ENCODE measurements around the gene MS4A8. TPM values are rescaled to one million over a fixed set of nuclear protein-coding genes. Genes with fewer than 3 reads are reported as not detected.
"Not testable (repeated sequence)": the region's sequence is repeated elsewhere in the genome, so short reads cannot be mapped to it uniquely, and the experiment has no call there.

MS4A8 gene
- total RNA-seq, 2 experiments from 2014 or later, result not detected

DNA sequence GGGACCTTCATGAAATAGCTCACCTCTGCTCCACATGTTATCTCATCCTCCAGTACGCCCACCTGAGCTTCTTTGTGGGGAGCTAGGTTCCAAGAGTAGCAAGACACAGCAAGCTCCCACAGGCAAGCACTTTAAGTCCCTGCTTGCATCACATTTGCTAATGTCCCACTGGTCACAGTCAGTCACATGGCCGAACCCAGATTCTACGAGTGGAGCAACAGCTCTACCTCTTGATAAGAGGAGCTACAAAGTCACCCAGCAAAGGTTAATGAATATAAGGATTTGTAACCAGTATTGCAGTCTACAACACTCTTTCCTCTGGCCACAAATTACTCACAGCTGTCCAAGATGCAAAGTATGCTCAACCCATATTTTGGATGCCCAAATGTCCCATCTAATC lies 42.0 kb downstream of the MS4A8 start:
- Mint-ChIP-seq H3K9me3 (no peaks in the 10 kb centered on the region), H3K4me1 (no peaks in the 10 kb centered on the region), H3K27me3 (peaks cover 11% of the 10 kb centered on the region), H3K4me3 (no peak overlapping the region), H3K36me3 (no peaks in the 10 kb centered on the region), H3K27ac (no peak overlapping the region)
- ATAC-seq (ENCODE audit: low read depth), result no peak
- DNase-seq, result no peak
- POLR2A ChIA-PET, result no interaction called here

GRCh38 chr11:60743058-60743457 lies 43.6 kb downstream of the MS4A8 start:
- peaks cover 2% of the 10 kb centered on the region for H3K36me3 Mint-ChIP-seq
- H3K27ac Mint-ChIP-seq, result no peak overlapping the region
- ATAC-seq (ENCODE audit: low read depth) (no peak), DNase-seq (no peak)
- H3K9me3 Mint-ChIP-seq, result peaks cover 3% of the 10 kb centered on the region
- H3K4me3 Mint-ChIP-seq, result no peak overlapping the region
- peaks cover 6% of the 10 kb centered on the region for H3K27me3 Mint-ChIP-seq
- POLR2A ChIA-PET, result no interaction called here
- no peaks in the 10 kb centered on the region for H3K4me1 Mint-ChIP-seq

DNA sequence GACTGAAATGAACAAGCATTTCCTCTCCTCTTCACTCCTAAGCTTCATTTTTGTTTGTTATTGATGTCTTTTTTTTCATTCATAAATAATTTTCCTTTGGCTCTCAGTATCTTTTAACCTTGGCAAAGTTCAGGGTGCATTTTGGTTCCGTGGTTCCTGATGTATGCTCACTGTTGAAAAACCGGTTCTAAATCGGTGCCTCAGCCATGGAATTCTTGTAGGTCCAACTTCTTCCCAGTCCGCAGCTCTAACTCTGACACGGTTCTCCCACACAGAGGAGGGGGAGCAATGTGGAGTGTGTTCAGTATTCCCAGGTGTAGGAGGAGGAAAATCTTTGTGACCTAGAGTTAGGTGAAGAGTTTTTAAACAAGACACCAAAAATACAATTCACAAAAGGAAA lies 44.7 kb downstream of the MS4A8 start:
- H3K9me3 Mint-ChIP-seq, result peaks cover 3% of the 10 kb centered on the region
- POLR2A ChIA-PET, result no interaction called here
- peaks cover 6% of the 10 kb centered on the region for H3K27me3 Mint-ChIP-seq

GRCh38 chr11:60747359-60747873 lies 48.0 kb downstream of the MS4A8 start:
- Mint-ChIP-seq H3K9me3 (peaks cover 3% of the 10 kb centered on the region), H3K36me3 (peaks cover 2% of the 10 kb centered on the region), H3K4me3 (no peak overlapping the region), H3K27ac (no peak overlapping the region), H3K27me3 (peaks cover 15% of the 10 kb centered on the region), H3K4me1 (no peaks in the 10 kb centered on the region)
- DNase-seq (no peak), ATAC-seq (ENCODE audit: low read depth) (no peak)
- POLR2A ChIA-PET, result no interaction called here

More for the DNA sequence above, 44.7 kb downstream of the MS4A8 start:
- H3K36me3 Mint-ChIP-seq, result peaks cover 2% of the 10 kb centered on the region
- H3K27ac Mint-ChIP-seq, result no peak overlapping the region
- DNase-seq, result no peak
- ATAC-seq (ENCODE audit: low read depth), result no peak
- H3K4me3 Mint-ChIP-seq, result no peak overlapping the region
- no peaks in the 10 kb centered on the region for H3K4me1 Mint-ChIP-seq

DNA sequence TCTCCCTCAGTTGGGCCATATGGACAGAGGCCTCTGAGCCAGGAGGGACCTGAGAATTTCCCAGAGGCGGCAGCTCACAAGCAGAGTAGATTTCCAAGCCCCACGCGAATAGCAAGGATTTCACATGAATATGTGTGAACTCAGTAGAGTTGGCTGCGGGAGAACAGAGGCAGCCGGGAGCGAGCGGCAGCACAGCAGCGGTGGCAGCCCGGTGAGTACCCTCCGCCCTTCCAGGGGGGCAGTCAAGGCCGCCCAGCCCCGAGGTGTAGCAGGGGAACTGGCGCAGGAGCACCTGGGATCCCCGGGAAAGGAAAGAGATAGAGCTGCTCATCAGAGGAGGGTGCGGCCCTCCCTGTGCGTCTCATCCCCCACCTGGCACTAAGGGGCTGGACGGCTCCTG lies 48.8 kb downstream of the MS4A8 start:
- H3K27me3 Mint-ChIP-seq, result peaks cover 22% of the 10 kb centered on the region
- DNase-seq (no peak), ATAC-seq (ENCODE audit: low read depth) (no peak)
- POLR2A ChIA-PET, result no interaction called here
- peaks cover 2% of the 10 kb centered on the region for H3K36me3 Mint-ChIP-seq
- no peak overlapping the region for H3K27ac Mint-ChIP-seq
- no peak overlapping the region for H3K4me3 Mint-ChIP-seq
- peaks cover 3% of the 10 kb centered on the region for H3K9me3 Mint-ChIP-seq
- H3K4me1 Mint-ChIP-seq, result no peaks in the 10 kb centered on the region

DNA sequence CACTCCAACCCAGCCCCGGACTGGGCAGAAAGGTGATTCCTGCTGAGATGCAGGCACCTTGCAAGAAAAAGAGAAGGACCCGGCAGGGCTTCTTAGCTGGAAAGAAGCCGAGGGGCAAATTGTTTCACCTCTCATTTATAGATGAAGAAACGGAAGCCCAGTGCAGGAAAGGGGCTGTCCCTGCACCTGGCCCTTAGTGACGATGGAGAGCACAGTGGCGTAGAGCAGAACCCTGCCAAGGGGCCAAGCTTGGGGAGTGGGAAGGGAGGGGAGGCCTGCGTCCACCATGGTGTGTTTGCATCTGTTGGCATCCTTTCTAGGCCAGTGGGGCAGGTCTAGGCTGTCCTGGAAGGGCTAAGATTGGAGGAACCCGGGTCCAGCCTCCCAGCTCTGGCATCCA lies 49.4 kb downstream of the MS4A8 start:
- peaks cover 25% of the 10 kb centered on the region for H3K27me3 Mint-ChIP-seq
- no peak overlapping the region for H3K4me3 Mint-ChIP-seq
- H3K36me3 Mint-ChIP-seq, result peaks cover 2% of the 10 kb centered on the region
- ATAC-seq (ENCODE audit: low read depth), result no peak
- POLR2A ChIA-PET, result interaction anchor here (0.6 kb wide), 1 partner anchor 707 kb away, joined by 6 read pairs; no protein-coding TSS in a partner anchor
- no peaks in the 10 kb centered on the region for H3K4me1 Mint-ChIP-seq
- peaks cover 3% of the 10 kb centered on the region for H3K9me3 Mint-ChIP-seq
- DNase-seq, result no peak
- no peak overlapping the region for H3K27ac Mint-ChIP-seq

GRCh38 chr11:60750911-60751310 lies 51.5 kb downstream of the MS4A8 start:
- Mint-ChIP-seq H3K27me3 (peaks cover 20% of the 10 kb centered on the region), H3K36me3 (peaks cover 2% of the 10 kb centered on the region), H3K9me3 (peaks cover 3% of the 10 kb centered on the region), H3K4me3 (no peak overlapping the region), H3K27ac (no peak overlapping the region), H3K4me1 (no peaks in the 10 kb centered on the region)
- no peak for ATAC-seq (ENCODE audit: low read depth)
- POLR2A ChIA-PET, result no interaction called here
- no peak for DNase-seq

- Mint-ChIP-seq H3K9me3 (no peaks in the 10 kb centered on the region), H3K27me3 (peaks cover 32% of the 10 kb centered on the region), H3K4me1 (no peaks in the 10 kb centered on the region), H3K4me3 (no peak overlapping the region), H3K36me3 (no peaks in the 10 kb centered on the region), H3K27ac (no peak overlapping the region)
- POLR2A ChIA-PET, result no interaction called here
- DNase-seq (no peak), ATAC-seq (ENCODE audit: low read depth) (no peak)
Observed at GRCh38 chr11:60753309-60753708, 53.9 kb downstream of the MS4A8 start.

- Mint-ChIP-seq H3K36me3 (no peaks in the 10 kb centered on the region), H3K9me3 (no peaks in the 10 kb centered on the region), H3K27ac (no peak overlapping the region), H3K27me3 (peaks cover 45% of the 10 kb centered on the region), H3K4me1 (no peaks in the 10 kb centered on the region), H3K4me3 (no peak overlapping the region)
- DNase-seq, result no peak
- POLR2A ChIA-PET, result no interaction called here
- no peak for ATAC-seq (ENCODE audit: low read depth)
Observed at GRCh38 chr11:60754887-60755286, 55.5 kb downstream of the MS4A8 start.

GRCh38 chr11:60756307-60757032 lies 57.1 kb downstream of the MS4A8 start, which contains the start of gene MS4A15:
Gene MS4A15 (plus strand): TSS chr11:60756867. CDS start chr11:60763734, 6,867 bp downstream.
- H3K4me3 Mint-ChIP-seq, result no peak within 1 kb of the TSS
- ATAC-seq (ENCODE audit: low read depth) (no peak), DNase-seq (no peak)
- H3K4me1 Mint-ChIP-seq, result no peaks in the 10 kb centered on the region
- POLR2A ChIA-PET, result no interaction called here
- H3K27ac Mint-ChIP-seq, result no peak within 1 kb of the TSS
- H3K36me3 Mint-ChIP-seq, result no peaks in the 10 kb centered on the region
- no peaks in the 10 kb centered on the region for H3K9me3 Mint-ChIP-seq
- H3K27me3 Mint-ChIP-seq, result peaks cover 55% of the 10 kb centered on the region

DNA sequence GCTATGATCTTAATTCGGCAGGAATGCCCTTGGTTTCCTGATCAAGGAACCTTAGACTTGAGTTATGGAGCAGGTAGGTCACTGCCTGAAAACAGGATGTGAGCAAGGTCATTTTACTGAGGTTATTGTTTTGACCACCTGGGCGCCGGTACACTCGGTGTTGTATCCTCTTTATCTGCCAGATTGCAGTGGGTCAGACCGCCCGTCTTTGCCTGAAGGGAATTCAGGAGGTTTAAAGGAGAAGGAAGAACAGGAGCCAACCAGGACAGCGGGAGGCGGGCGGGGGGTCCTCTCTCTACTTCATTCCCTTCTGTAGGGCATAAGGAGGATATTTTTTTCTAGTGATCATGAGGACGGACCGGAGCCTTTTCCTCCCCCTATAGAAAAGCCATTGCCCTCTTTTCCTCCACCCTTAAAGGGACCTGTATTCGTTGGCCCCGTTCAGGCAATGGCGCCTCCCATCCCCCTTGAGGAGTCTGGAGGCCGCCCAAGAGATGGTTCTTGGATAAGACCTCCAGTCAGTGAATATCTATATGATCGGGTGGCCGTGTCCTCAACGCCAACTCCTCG lies 57.9 kb downstream of the MS4A8 start:
- H3K27me3 Mint-ChIP-seq, result peaks cover 53% of the 10 kb centered on the region
- no peaks in the 10 kb centered on the region for H3K9me3 Mint-ChIP-seq
- no peak for ATAC-seq (ENCODE audit: low read depth)
- DNase-seq, result no peak
- no peak overlapping the region for H3K27ac Mint-ChIP-seq
- H3K4me3 Mint-ChIP-seq, result no peak overlapping the region
- H3K4me1 Mint-ChIP-seq, result no peaks in the 10 kb centered on the region
- H3K36me3 Mint-ChIP-seq, result no peaks in the 10 kb centered on the region
- POLR2A ChIA-PET, result no interaction called here

- H3K4me3 Mint-ChIP-seq; DNase-seq; ATAC-seq (ENCODE audit: low read depth); H3K27ac Mint-ChIP-seq; H3K9me3 Mint-ChIP-seq; H3K36me3 Mint-ChIP-seq; POLR2A ChIA-PET; H3K4me1 Mint-ChIP-seq: not testable (repeated sequence)
- H3K27me3 Mint-ChIP-seq, result peaks cover 42% of the 10 kb centered on the region
Observed at GRCh38 chr11:60758671-60759070, 59.3 kb downstream of the MS4A8 start.

- H3K27me3 Mint-ChIP-seq, result peaks cover 45% of the 10 kb centered on the region
- H3K9me3 Mint-ChIP-seq, result not testable (repeated sequence)
Observed at GRCh38 chr11:60759438-60760225, 60.2 kb downstream of the MS4A8 start.

More at GRCh38 chr11:60759438-60760225, 60.2 kb downstream of the MS4A8 start:
- H3K36me3 Mint-ChIP-seq; ATAC-seq (ENCODE audit: low read depth); H3K27ac Mint-ChIP-seq; H3K4me3 Mint-ChIP-seq; POLR2A ChIA-PET; H3K4me1 Mint-ChIP-seq; DNase-seq: not testable (repeated sequence)
